ENCODE measurements around the gene MRPL46. TPM values are rescaled to one million over a fixed set of nuclear protein-coding genes. Genes with fewer than 3 reads are reported as not detected.
"Not testable (repeated sequence)": the region's sequence is repeated elsewhere in the genome, so short reads cannot be mapped to it uniquely, and the experiment has no call there.

Gene MRPL46
- total and polyA plus RNA-seq, 2 of the 13 experiments (the other 11 are each of a cell fraction or from before 2014, with no cell fraction given): 62.9 to 79.2 TPM

DNA sequence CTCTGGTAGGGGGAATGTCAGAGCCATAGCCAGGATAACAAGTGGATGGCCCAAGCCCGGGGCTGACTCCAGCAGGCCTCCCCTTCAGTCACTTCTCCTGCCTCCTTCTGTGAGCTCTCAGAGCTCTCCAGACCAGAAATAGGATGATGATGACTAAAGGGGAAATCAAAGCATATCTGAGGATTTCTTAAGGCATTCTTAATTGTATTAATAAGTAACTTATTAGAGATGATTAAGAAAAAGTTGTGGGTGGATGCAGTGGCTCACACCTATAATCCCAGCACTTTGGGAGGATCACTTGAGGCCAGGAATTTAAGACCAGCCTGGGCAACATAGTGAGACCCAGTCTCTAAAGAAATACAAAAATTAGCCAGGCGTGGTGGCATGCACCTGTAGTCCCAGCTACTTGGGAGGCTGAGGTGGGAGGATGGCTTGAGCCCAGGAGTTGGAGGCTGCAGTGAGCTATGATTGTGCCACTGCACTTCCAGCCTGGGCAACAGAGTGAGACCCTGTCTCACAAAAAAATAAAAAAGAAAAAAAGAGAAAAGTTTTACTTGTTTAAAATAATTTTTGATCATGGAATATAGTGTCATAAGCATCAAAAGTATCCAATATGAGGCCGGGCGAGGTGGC, 6.6 kb upstream of the MRPL46 start:
- H4K20me1 ChIP-seq (ENCODE audit: insufficient read depth, low read length); H3K4me2 ChIP-seq (ENCODE audit: low read depth, low read length); POLR2A ChIA-PET; BruUV-seq (replicated peaks); DNase-seq (ENCODE audit: low spot score); ATAC-seq; FAIRE-seq; H3K27ac ChIP-seq (ENCODE audit: extremely low read length, insufficient read depth, low read length); H3K27me3 ChIP-seq (ENCODE audit: control insufficient read depth in 1 of 2, insufficient read depth in 2 of 2, low read length in 2 of 2); H3K9me3 ChIP-seq (ENCODE audit: low read length); H2AFZ ChIP-seq (ENCODE audit: low read length); CTCF ChIA-PET (ENCODE audit: low intra/inter-chr PET ratio, low total read pairs); H3K4me3 ChIP-seq (replicated peaks in 1 of 3; ENCODE audit: insufficient read depth in 1 of 3, low read depth in 2 of 3, low read length in 3 of 3); H3K9ac ChIP-seq (ENCODE audit: insufficient read depth, low read depth, low read length); intact Hi-C loops (cut with micrococcal nuclease; ENCODE audit: unreplicated experiment); H3K79me2 ChIP-seq (ENCODE audit: insufficient read depth, low read length): not testable (repeated sequence)
- Histone ChIP-seq H3K36me3 (replicated peaks in 1 of 2; ENCODE audit: control insufficient read depth in 1 of 2, insufficient read depth in 2 of 2, low read length in 2 of 2) (peaks cover 7 to 34% of the 10 kb centered on the region in 2 experiments), H3K4me1 (ENCODE audit: insufficient read depth, low read length) (peaks cover 14% of the 10 kb centered on the region)
- WGBS (ENCODE audit: low lambda C conversion rate): 96% methylated on average over 4 of the region's 4 CpGs
- in situ Hi-C loops (cut with HindIII; ENCODE audit: extremely low pct_ligation_motif_present, low pct_unique_long_range_greater_than_20kb): loop anchor here (10.0 kb wide), 1 partner anchor 361 kb away; no protein-coding TSS in a partner anchor

- Histone ChIP-seq H4K20me1 (ENCODE audit: insufficient read depth, low read length) (no peaks in the 10 kb centered on the region), H3K27me3 (ENCODE audit: control insufficient read depth in 1 of 2, insufficient read depth in 2 of 2, low read length in 2 of 2) (no peaks in the 10 kb centered on the region; a peak in 1 of 5 replicates), H3K4me1 (ENCODE audit: insufficient read depth, low read length) (peaks cover 20% of the 10 kb centered on the region), H3K4me3 (replicated peaks in 1 of 3; ENCODE audit: insufficient read depth in 1 of 3, low read depth in 2 of 3, low read length in 3 of 3) (no peak overlapping the region), H2AFZ (ENCODE audit: low read length) (no peak overlapping the region), H3K9me3 (ENCODE audit: low read length) (no peaks in the 10 kb centered on the region), H3K27ac (ENCODE audit: extremely low read length, insufficient read depth, low read length) (no peak overlapping the region), H3K36me3 (replicated peaks in 1 of 2; ENCODE audit: control insufficient read depth in 1 of 2, insufficient read depth in 2 of 2, low read length in 2 of 2) (peaks cover 4 to 22% of the 10 kb centered on the region in 2 experiments), H3K4me2 (ENCODE audit: low read depth, low read length) (no peak overlapping the region), H3K9ac (ENCODE audit: insufficient read depth, low read depth, low read length) (no peak overlapping the region), H3K79me2 (ENCODE audit: insufficient read depth, low read length) (peaks cover 15% of the 10 kb centered on the region)
- 94% methylated on average over 4 of the region's 4 CpGs for WGBS (ENCODE audit: low lambda C conversion rate)
- FAIRE-seq (no peak), ATAC-seq (no peak), DNase-seq (ENCODE audit: low spot score) (no peak)
- TF ChIP-seq SIX1 (CRISPR knock-in tag; IDR thresholded peaks at IDR 0.05; ENCODE audit: borderline replicate concordance) (no peak), ZFX (CRISPR knock-in tag; IDR thresholded peaks at IDR 0.05; ENCODE audit: low read depth) (no peak), ZNF83 (CRISPR knock-in tag; IDR thresholded peaks at IDR 0.05; ENCODE audit: borderline replicate concordance) (no peak), IRF2 (CRISPR knock-in tag; IDR thresholded peaks at IDR 0.05) (no peak), BCL6 (CRISPR knock-in tag; IDR thresholded peaks at IDR 0.05) (no peak), ZNF451 (CRISPR knock-in tag; IDR thresholded peaks at IDR 0.05) (no peak)
- TF ChIP-seq, protein P1, sequence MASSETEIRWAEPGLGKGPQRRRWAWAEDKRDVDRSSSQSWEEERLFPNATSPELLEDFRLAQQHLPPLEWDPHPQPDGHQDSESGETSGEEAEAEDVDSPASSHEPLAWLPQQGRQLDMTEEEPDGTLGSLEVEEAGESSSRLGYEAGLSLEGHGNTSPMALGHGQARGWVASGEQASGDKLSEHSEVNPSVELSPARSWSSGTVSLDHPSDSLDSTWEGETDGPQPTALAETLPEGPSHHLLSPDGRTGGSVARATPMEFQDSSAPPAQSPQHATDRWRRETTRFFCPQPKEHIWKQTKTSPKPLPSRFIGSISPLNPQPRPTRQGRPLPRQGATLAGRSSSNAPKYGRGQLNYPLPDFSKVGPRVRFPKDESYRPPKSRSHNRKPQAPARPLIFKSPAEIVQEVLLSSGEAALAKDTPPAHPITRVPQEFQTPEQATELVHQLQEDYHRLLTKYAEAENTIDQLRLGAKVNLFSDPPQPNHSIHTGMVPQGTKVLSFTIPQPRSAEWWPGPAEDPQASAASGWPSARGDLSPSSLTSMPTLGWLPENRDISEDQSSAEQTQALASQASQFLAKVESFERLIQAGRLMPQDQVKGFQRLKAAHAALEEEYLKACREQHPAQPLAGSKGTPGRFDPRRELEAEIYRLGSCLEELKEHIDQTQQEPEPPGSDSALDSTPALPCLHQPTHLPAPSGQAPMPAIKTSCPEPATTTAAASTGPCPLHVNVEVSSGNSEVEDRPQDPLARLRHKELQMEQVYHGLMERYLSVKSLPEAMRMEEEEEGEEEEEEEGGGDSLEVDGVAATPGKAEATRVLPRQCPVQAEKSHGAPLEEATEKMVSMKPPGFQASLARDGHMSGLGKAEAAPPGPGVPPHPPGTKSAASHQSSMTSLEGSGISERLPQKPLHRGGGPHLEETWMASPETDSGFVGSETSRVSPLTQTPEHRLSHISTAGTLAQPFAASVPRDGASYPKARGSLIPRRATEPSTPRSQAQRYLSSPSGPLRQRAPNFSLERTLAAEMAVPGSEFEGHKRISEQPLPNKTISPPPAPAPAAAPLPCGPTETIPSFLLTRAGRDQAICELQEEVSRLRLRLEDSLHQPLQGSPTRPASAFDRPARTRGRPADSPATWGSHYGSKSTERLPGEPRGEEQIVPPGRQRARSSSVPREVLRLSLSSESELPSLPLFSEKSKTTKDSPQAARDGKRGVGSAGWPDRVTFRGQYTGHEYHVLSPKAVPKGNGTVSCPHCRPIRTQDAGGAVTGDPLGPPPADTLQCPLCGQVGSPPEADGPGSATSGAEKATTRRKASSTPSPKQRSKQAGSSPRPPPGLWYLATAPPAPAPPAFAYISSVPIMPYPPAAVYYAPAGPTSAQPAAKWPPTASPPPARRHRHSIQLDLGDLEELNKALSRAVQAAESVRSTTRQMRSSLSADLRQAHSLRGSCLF (CRISPR knock-in tag; IDR thresholded peaks at IDR 0.05; ENCODE audit: borderline replicate concordance): no peak
- TF ChIP-seq, protein P2, sequence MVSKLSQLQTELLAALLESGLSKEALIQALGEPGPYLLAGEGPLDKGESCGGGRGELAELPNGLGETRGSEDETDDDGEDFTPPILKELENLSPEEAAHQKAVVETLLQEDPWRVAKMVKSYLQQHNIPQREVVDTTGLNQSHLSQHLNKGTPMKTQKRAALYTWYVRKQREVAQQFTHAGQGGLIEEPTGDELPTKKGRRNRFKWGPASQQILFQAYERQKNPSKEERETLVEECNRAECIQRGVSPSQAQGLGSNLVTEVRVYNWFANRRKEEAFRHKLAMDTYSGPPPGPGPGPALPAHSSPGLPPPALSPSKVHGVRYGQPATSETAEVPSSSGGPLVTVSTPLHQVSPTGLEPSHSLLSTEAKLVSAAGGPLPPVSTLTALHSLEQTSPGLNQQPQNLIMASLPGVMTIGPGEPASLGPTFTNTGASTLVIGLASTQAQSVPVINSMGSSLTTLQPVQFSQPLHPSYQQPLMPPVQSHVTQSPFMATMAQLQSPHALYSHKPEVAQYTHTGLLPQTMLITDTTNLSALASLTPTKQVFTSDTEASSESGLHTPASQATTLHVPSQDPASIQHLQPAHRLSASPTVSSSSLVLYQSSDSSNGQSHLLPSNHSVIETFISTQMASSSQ (IDR thresholded peaks at IDR 0.05; ENCODE audit: low read depth): no peak
- TF ChIP-seq, protein P2 (CRISPR knock-in tag; IDR thresholded peaks at IDR 0.05; ENCODE audit: borderline replicate concordance): no peak
- BruUV-seq (replicated peaks): no TSS peak
- in situ Hi-C loops (cut with HindIII; ENCODE audit: extremely low pct_ligation_motif_present, low pct_unique_long_range_greater_than_20kb) (loop anchor here (10.0 kb wide), 1 partner anchor 363 kb away; no protein-coding TSS in a partner anchor), intact Hi-C loops (cut with micrococcal nuclease; ENCODE audit: unreplicated experiment) (no loop called here)
- POLR2A ChIA-PET: no interaction called here
- CTCF ChIA-PET (ENCODE audit: low intra/inter-chr PET ratio, low total read pairs): no interaction called here
Observed at GRCh38 chr15:88472225-88472624, 5.0 kb upstream of the MRPL46 start.
